D721Med (cell line): ENCODE data around the gene PHF3.

Source experiments
- DNase-seq: peaks from one replicate; pipeline ENCODE4 v3.0.0; 2011; ENCODE audit warnings: low spot score; ENCODE audit not compliant: insufficient read length
- FAIRE-seq: peaks from 2 replicates; lab custom pipeline; 2011; peaks lifted over from hg19 to GRCh38; lab: Jason Lieb, UNC
- TF ChIP-seq, protein P1 (sequence below): IDR thresholded peaks from 2 replicates; pipeline ENCODE4 v1.5.1; 2012; ENCODE audit warnings: mild to moderate bottlenecking, control low read depth; ENCODE audit not compliant: insufficient read depth; ENCODE audit errors: missing control alignments

Gene PHF3

GRCh38 chr6:63630466-63630865 lies 5.1 kb upstream of the PHF3 start:
- DNase-seq = no peak
- no peak for FAIRE-seq
- TF ChIP-seq, protein P1, sequence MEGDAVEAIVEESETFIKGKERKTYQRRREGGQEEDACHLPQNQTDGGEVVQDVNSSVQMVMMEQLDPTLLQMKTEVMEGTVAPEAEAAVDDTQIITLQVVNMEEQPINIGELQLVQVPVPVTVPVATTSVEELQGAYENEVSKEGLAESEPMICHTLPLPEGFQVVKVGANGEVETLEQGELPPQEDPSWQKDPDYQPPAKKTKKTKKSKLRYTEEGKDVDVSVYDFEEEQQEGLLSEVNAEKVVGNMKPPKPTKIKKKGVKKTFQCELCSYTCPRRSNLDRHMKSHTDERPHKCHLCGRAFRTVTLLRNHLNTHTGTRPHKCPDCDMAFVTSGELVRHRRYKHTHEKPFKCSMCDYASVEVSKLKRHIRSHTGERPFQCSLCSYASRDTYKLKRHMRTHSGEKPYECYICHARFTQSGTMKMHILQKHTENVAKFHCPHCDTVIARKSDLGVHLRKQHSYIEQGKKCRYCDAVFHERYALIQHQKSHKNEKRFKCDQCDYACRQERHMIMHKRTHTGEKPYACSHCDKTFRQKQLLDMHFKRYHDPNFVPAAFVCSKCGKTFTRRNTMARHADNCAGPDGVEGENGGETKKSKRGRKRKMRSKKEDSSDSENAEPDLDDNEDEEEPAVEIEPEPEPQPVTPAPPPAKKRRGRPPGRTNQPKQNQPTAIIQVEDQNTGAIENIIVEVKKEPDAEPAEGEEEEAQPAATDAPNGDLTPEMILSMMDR = no peak

GRCh38 chr6:63634630-63635029 lies 972 bp upstream of the PHF3 start:
- FAIRE-seq (no peak), DNase-seq (no peak)
- TF ChIP-seq, protein P1 = no peak

DNA sequence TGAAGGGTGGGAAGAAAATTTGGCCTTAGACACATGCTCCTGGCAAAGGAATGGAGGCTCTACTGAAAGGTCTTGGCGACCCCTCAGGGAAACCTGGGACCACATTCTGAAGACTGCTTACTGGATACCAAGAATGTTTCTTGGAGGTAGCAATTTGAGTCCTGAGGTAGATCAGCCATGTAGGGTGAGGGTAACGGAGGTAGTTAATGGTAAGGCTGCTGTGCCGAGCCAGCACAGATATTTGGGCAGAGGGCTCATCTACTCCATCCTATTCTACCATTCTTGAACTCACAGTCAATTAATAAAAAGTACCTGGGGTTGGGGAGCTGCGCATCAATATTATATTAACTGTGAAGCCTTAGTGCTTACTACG lies 401 bp upstream of the PHF3 start:
- TF ChIP-seq, protein P1 = no peak
- FAIRE-seq (no peak), DNase-seq (no peak)

DNA sequence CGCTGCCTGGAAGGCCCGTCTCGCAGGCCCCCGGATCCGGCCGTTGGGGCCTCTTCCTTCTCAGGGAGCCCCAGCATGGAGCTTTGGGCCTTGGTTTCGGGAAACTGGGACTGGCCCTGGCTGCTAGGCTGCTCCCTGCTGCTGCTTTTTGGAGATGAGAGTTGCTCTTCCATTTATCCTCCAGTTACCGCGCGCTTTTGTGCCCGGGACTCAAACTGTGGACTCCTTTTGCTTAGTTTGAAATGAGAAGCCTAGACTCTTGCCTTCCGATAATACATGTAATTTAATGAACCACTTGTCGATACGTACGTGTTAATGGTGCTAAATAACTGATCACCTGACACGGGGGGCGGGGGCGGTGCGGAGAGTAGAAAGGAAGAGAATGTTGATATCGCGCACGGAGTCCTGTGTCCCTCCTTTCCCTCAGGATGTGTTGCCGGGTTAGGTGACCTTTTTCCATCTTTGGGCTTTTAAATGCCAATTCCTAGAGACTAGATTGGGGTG lies 968 bp downstream of the PHF3 start:
- no peak for FAIRE-seq
- TF ChIP-seq, protein P1 = no peak
- no peak for DNase-seq

- TF ChIP-seq, protein P1 = no peak
- FAIRE-seq (no peak), DNase-seq (no peak)
Measured at GRCh38 chr6:63637865-63638445, 2.4 kb downstream of the PHF3 start.

DNA sequence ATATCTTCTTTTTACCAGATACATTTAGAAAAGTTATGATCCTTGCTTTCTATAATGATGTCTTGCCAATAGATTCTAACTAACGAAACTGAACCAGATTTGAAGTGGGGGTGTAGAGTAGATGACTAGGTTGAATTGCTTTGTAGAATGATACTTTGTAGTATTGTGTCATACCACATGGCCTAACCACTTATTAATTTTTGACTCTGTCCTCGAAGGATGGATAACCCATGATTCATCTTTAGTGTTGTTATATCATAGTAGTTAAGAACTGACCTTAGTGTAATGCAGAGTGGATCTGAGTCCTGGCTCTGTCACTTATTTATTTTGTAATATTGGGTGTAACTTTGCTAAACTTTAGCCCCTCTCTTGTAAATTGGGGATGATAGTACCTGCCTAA lies 4.5 kb downstream of the PHF3 start:
- no peak for FAIRE-seq
- no peak for DNase-seq
- TF ChIP-seq, protein P1 = no peak

GRCh38 chr6:63643862-63644261 lies 8.3 kb downstream of the PHF3 start:
- no peak for FAIRE-seq
- DNase-seq = no peak
- TF ChIP-seq, protein P1 = no peak
